Neural cell (in vitro differentiated cells): ENCODE measurements around the gene OR2T8. TPM values are rescaled to one million over a fixed set of nuclear protein-coding genes. Genes with fewer than 3 reads are reported as not detected.

Source experiments
- H2AFZ ChIP-seq: fragments of 200-600, 300-800 bp; sonication (generic), shearing (Covaris generic); 2 replicates; pipeline ENCODE4 v1.6.0; 2014; ENCODE audit warnings: low read depth, mild to moderate bottlenecking, antibody characterized with exemption, low read length, moderate library complexity
- H3F3A ChIP-seq: fragments of 200-600 bp; shearing (Covaris generic); 2 replicates; pipeline ENCODE4 v1.6.1; 2016; ENCODE audit warnings: mild to moderate bottlenecking, moderate library complexity, mixed read lengths, antibody characterized with exemption, low read length; ENCODE audit not compliant: insufficient read depth, poor library complexity, severe bottlenecking
- H3K27ac ChIP-seq: fragments of 200-600, 300-800 bp; sonication (generic), shearing (Covaris generic); 2 replicates; pipeline ENCODE4 v1.5.1; 2014; ENCODE audit warnings: mild to moderate bottlenecking, low read length, moderate library complexity
- H3K27me3 ChIP-seq: fragments of 300-800, 200-600 bp; sonication (generic), shearing (Covaris generic); 2 replicates; pipeline ENCODE4 v1.6.0; 2014; ENCODE audit warnings: mild to moderate bottlenecking, low read depth, low read length, moderate library complexity; ENCODE audit not compliant: insufficient read depth
- H3K36me3 ChIP-seq: fragments of 300-800, 200-600 bp; sonication (generic), shearing (Covaris generic); 2 replicates; pipeline ENCODE4 v1.5.1; 2014; ENCODE audit warnings: mild to moderate bottlenecking, antibody characterized with exemption, low read length, moderate library complexity; ENCODE audit not compliant: insufficient read depth
- H3K4me2 ChIP-seq: fragments of 300-800, 200-600 bp; sonication (generic), shearing (Covaris generic); 2 replicates; pipeline ENCODE4 v1.6.0; 2014; ENCODE audit warnings: mild to moderate bottlenecking, low read length
- H3K4me3 ChIP-seq: fragments of 300-800, 200-600 bp; sonication (generic), shearing (Covaris generic); 2 replicates; pipeline ENCODE4 v1.5.1; 2014; ENCODE audit warnings: mild to moderate bottlenecking, low read length, moderate library complexity
- H3K79me2 ChIP-seq: fragments of 200-600 bp; shearing (Covaris generic); replicated peaks from 2 replicates; pipeline ENCODE4 v1.6.0; 2014; ENCODE audit warnings: mild to moderate bottlenecking, low read length, moderate library complexity; ENCODE audit not compliant: insufficient read depth
- H3K9ac ChIP-seq: fragments of 300-800, 200-600 bp; sonication (generic), shearing (Covaris generic); 2 replicates; pipeline ENCODE4 v1.6.1; 2016; ENCODE audit warnings: mild to moderate bottlenecking, low read length, mixed read lengths
- H3K9me2 ChIP-seq: fragments of 200-600 bp; shearing (Covaris generic); 2 replicates; pipeline ENCODE4 v1.6.1; 2016; ENCODE audit warnings: mild to moderate bottlenecking, low read length, mixed read lengths; ENCODE audit not compliant: insufficient read depth
- H3K9me3 ChIP-seq: fragments of 200-600, 300-800 bp; sonication (generic), shearing (Covaris generic); 2 replicates; pipeline ENCODE4 v1.6.1; 2016; ENCODE audit warnings: mild to moderate bottlenecking, mixed run types, low read length, moderate library complexity, mixed read lengths
- H4K20me1 ChIP-seq: fragments of 200-600 bp; shearing (Covaris generic); 2 replicates; pipeline ENCODE4 v1.6.1; 2016; ENCODE audit warnings: mild to moderate bottlenecking, mixed run types; ENCODE audit not compliant: insufficient read depth
- CTCF ChIP-seq: fragments of 450-650 bp; IDR thresholded peaks from 2 replicates; pipeline ENCODE4 v1.5.1; 2014; ENCODE audit warnings: antibody characterized with exemption, mild to moderate bottlenecking, moderate library complexity; ENCODE audit not compliant: poor library complexity, severe bottlenecking
- EP300 ChIP-seq: fragments of 450-650 bp; conservative IDR thresholded peaks from 2 replicates; pipeline ENCODE4 v1.6.1; 2014; ENCODE audit warnings: antibody characterized with exemption, mild to moderate bottlenecking, moderate library complexity; ENCODE audit not compliant: poor library complexity, severe bottlenecking
- EZH2 ChIP-seq: fragments of 200-600, 300-800 bp; shearing (Covaris generic), sonication (generic); IDR thresholded peaks from 2 replicates; pipeline ENCODE4 v1.6.1; 2014; ENCODE audit warnings: antibody characterized with exemption, low read length, borderline replicate concordance, mild to moderate bottlenecking; ENCODE audit not compliant: insufficient read depth, poor library complexity, severe bottlenecking
- MXI1 ChIP-seq: fragments of 450-650 bp; conservative IDR thresholded peaks from 2 replicates; pipeline ENCODE4 v1.6.1; 2014; ENCODE audit warnings: antibody characterized with exemption, mild to moderate bottlenecking; ENCODE audit not compliant: poor library complexity, severe bottlenecking
- POLR2AphosphoS5 ChIP-seq: IDR thresholded peaks from 2 replicates; pipeline ENCODE4 v1.6.1; 2012
- RAD21 ChIP-seq: fragments of 450-650 bp; conservative IDR thresholded peaks from 2 replicates; pipeline ENCODE4 v1.6.1; 2014; ENCODE audit warnings: antibody characterized with exemption, mild to moderate bottlenecking, moderate library complexity
- REST ChIP-seq: IDR thresholded peaks from 2 replicates; pipeline ENCODE4 v1.6.1; 2012; ENCODE audit warnings: borderline replicate concordance
- SMC3 ChIP-seq: fragments of 450-650 bp; conservative IDR thresholded peaks from 2 replicates; pipeline ENCODE4 v1.6.1; 2014; ENCODE audit warnings: antibody characterized with exemption, mild to moderate bottlenecking, moderate library complexity; ENCODE audit not compliant: poor library complexity
- TAF1 ChIP-seq: IDR thresholded peaks from 2 replicates; pipeline ENCODE4 v1.6.1; 2012; ENCODE audit warnings: low read depth
- polyA plus RNA-seq: library from polyadenylated mRNA; depleted of rRNA; stranded (reverse); fragments of >200 nt; gene quantifications from 2 replicates; pipeline ENCODE4 v1.2.3, GENCODE V29; 2014

OR2T8 gene
- polyA plus RNA-seq, 1 donor from 2014 or later: not detected

GRCh38 chr1:247906504-247907047, 13.5 kb upstream of the OR2T8 start:
- no peak overlapping the region for H3K4me3 ChIP-seq
- no peak overlapping the region for H3K4me2 ChIP-seq
- no peak overlapping the region for H3K27ac ChIP-seq
- H3K9ac ChIP-seq: no peak overlapping the region
- H4K20me1 ChIP-seq: no peaks in the 10 kb centered on the region
- H3K27me3 ChIP-seq: no peaks in the 10 kb centered on the region
- H3K9me3 ChIP-seq: peaks cover 4% of the 10 kb centered on the region
- no peaks in the 10 kb centered on the region for H3F3A ChIP-seq
- no peaks in the 10 kb centered on the region for H3K79me2 ChIP-seq
- H3K9me2 ChIP-seq: no peaks in the 10 kb centered on the region
- TF ChIP-seq RAD21 (no peak), EP300 (no peak), TAF1 (no peak), MXI1 (no peak), POLR2AphosphoS5 (no peak), EZH2 (no peak), CTCF (no peak), REST (no peak), SMC3 (no peak)
- H2AFZ ChIP-seq: no peak overlapping the region
- no peaks in the 10 kb centered on the region for H3K36me3 ChIP-seq

- H3K9me2 ChIP-seq: no peaks in the 10 kb centered on the region
- H3F3A ChIP-seq: no peaks in the 10 kb centered on the region
- H3K27me3 ChIP-seq: no peaks in the 10 kb centered on the region
- no peaks in the 10 kb centered on the region for H3K36me3 ChIP-seq
- peaks cover 4% of the 10 kb centered on the region for H3K9me3 ChIP-seq
- no peak overlapping the region for H3K4me2 ChIP-seq
- H3K27ac ChIP-seq: no peak overlapping the region
- no peak overlapping the region for H3K4me3 ChIP-seq
- H4K20me1 ChIP-seq: no peaks in the 10 kb centered on the region
- H3K79me2 ChIP-seq: no peaks in the 10 kb centered on the region
- H2AFZ ChIP-seq: no peak overlapping the region
- no peak for TF ChIP-seq MXI1
- TF ChIP-seq EP300: no peak
- no peak for TF ChIP-seq EZH2
- no peak for TF ChIP-seq RAD21
- no peak for TF ChIP-seq POLR2AphosphoS5
- TF ChIP-seq REST: no peak
- no peak overlapping the region for H3K9ac ChIP-seq
Measured at GRCh38 chr1:247908766-247909165, 11.3 kb upstream of the OR2T8 start.
